Calu3 (cell line): Measurements from ENCODE around the gene UNC13C. TPM values are rescaled to one million over a fixed set of nuclear protein-coding genes. Genes with fewer than 3 reads are reported as not detected.

Experiments used
- BruUV-seq: library from RNA; stranded (reverse); fragments of 400-500 nt; replicated peaks from 2 replicates; lab custom pipeline; 2021; lab: Mats Ljungman, UMichigan
- CTCF ChIA-PET: fragments of 300-600 bp; sonication (Branson Sonifier 250); formaldehyde crosslinking; loops from one replicate; lab custom pipeline; 2022; ENCODE audit warnings: antibody characterized with exemption; lab: Charles Lee
- DNase-seq: peaks from one replicate; pipeline ENCODE4 v3.0.0; 2022
- H3K27ac Mint-ChIP-seq: one replicate; pipeline ENCODE4 v1.8.0; 2022; ENCODE audit warnings: mixed read lengths; ENCODE audit not compliant: unreplicated experiment
- H3K27me3 Mint-ChIP-seq: one replicate; pipeline ENCODE4 v1.8.0; 2022; ENCODE audit warnings: mixed read lengths; ENCODE audit not compliant: unreplicated experiment
- H3K36me3 Mint-ChIP-seq: one replicate; pipeline ENCODE4 v1.8.0; 2022; ENCODE audit warnings: mild to moderate bottlenecking, moderate library complexity, mixed read lengths; ENCODE audit not compliant: insufficient read depth, unreplicated experiment
- H3K4me1 Mint-ChIP-seq: one replicate; pipeline ENCODE4 v1.8.0; 2022; ENCODE audit warnings: mild to moderate bottlenecking, low read depth, mixed read lengths; ENCODE audit not compliant: unreplicated experiment
- H3K4me3 Mint-ChIP-seq: one replicate; pipeline ENCODE4 v1.8.0; 2022; ENCODE audit warnings: mild to moderate bottlenecking, low read depth, moderate library complexity, mixed read lengths; ENCODE audit not compliant: unreplicated experiment
- H3K9me3 Mint-ChIP-seq: one replicate; pipeline ENCODE4 v1.8.0; 2022; ENCODE audit warnings: low read depth, mixed read lengths; ENCODE audit not compliant: unreplicated experiment
- CTCF ChIP-seq: fragments of 200-600 bp; IDR thresholded peaks from one replicate; pipeline ENCODE4 v1.8.0; 2022; ENCODE audit warnings: antibody characterized with exemption; ENCODE audit not compliant: unreplicated experiment
- intact Hi-C: fragments of 100-400 bp; cut with micrococcal nuclease; formaldehyde crosslinking; loops from one replicate; pipeline ENCODE4 v1.10.0; 2022; ENCODE audit not compliant: unreplicated experiment
- total RNA-seq: library from RNA; stranded (reverse); gene quantifications from 2 replicates; pipeline ENCODE4 v1.2.3, GENCODE V29; 2022

UNC13C gene
- total RNA-seq, 1 experiment from 2014 or later: 0.38 TPM

GRCh38 chr15:54577476-54578250 lies 599.4 kb downstream of the UNC13C start:
- H3K27me3 Mint-ChIP-seq: no peaks in the 10 kb centered on the region
- H3K9me3 Mint-ChIP-seq: peaks cover 22% of the 10 kb centered on the region
- intact Hi-C loops: no loop called here
- no peaks in the 10 kb centered on the region for H3K36me3 Mint-ChIP-seq
- CTCF ChIA-PET: no interaction called here
- no TSS peak for BruUV-seq
- H3K4me1 Mint-ChIP-seq: no peaks in the 10 kb centered on the region
- H3K4me3 Mint-ChIP-seq: no peak overlapping the region
- no peak overlapping the region for H3K27ac Mint-ChIP-seq
- TF ChIP-seq CTCF: no peak
- no peak for DNase-seq

GRCh38 chr15:54579855-54580254 lies 601.6 kb downstream of the UNC13C start:
- no peak overlapping the region for H3K4me3 Mint-ChIP-seq
- peaks cover 17% of the 10 kb centered on the region for H3K9me3 Mint-ChIP-seq
- H3K27me3 Mint-ChIP-seq: no peaks in the 10 kb centered on the region
- no peak for DNase-seq
- no peak overlapping the region for H3K27ac Mint-ChIP-seq
- intact Hi-C loops: no loop called here
- TF ChIP-seq CTCF: no peak
- H3K4me1 Mint-ChIP-seq: no peaks in the 10 kb centered on the region
- CTCF ChIA-PET: no interaction called here
- no TSS peak for BruUV-seq
- no peaks in the 10 kb centered on the region for H3K36me3 Mint-ChIP-seq

- H3K36me3 Mint-ChIP-seq: no peaks in the 10 kb centered on the region
- peaks cover 17% of the 10 kb centered on the region for H3K9me3 Mint-ChIP-seq
- no peaks in the 10 kb centered on the region for H3K4me1 Mint-ChIP-seq
- DNase-seq: no peak
- H3K4me3 Mint-ChIP-seq: no peak overlapping the region
- CTCF ChIA-PET: no interaction called here
- H3K27ac Mint-ChIP-seq: no peak overlapping the region
- BruUV-seq: no TSS peak
- no peak for TF ChIP-seq CTCF
- intact Hi-C loops: no loop called here
- no peaks in the 10 kb centered on the region for H3K27me3 Mint-ChIP-seq
Measured at GRCh38 chr15:54580643-54581042, 602.4 kb downstream of the UNC13C start.

- H3K27me3 Mint-ChIP-seq: no peaks in the 10 kb centered on the region
- peaks cover 19% of the 10 kb centered on the region for H3K9me3 Mint-ChIP-seq
- no TSS peak for BruUV-seq
- H3K27ac Mint-ChIP-seq: no peak overlapping the region
- no peaks in the 10 kb centered on the region for H3K36me3 Mint-ChIP-seq
- DNase-seq: no peak
- intact Hi-C loops: no loop called here
- H3K4me1 Mint-ChIP-seq: no peaks in the 10 kb centered on the region
- no peak overlapping the region for H3K4me3 Mint-ChIP-seq
- CTCF ChIA-PET: no interaction called here
- TF ChIP-seq CTCF: no peak
Measured at GRCh38 chr15:54582863-54583643, 604.8 kb downstream of the UNC13C start.
